HepG2 (cell line): ENCODE measurements around the gene TNNI2. TPM values are rescaled to one million over a fixed set of nuclear protein-coding genes. Genes with fewer than 3 reads are reported as not detected.
A peak's percentile ranks its signal among the peaks of the same experiment; 100 is the strongest.

ENCODE experiments used
- ATAC-seq: fragments of 200-7000 bp; cut with Tn5 transposase; 3 replicates; pipeline ENCODE4 v1.9.1; 2020; ENCODE audit warnings: mild to moderate bottlenecking, moderate library complexity
- BruUV-seq: library from RNA; stranded (reverse); fragments of 400-500 nt; replicated peaks from 2 replicates; lab custom pipeline; 2021; lab: Mats Ljungman, UMichigan
- CTCF ChIA-PET: fragments of 300-600 bp; formaldehyde crosslinking; extraction: SDS; loops from one replicate; lab custom pipeline; 2021; ENCODE audit warnings: low total read pairs, inconsistent platforms, low intra/inter-chr PET ratio; lab: Yijun Ruan, JAX
- POLR2A ChIA-PET: fragments of 350-600 bp; sonication (Branson Sonifier 250); formaldehyde crosslinking; loops from one replicate; lab custom pipeline; 2020; ENCODE audit warnings: antibody characterized with exemption, inconsistent platforms; lab: Yijun Ruan, JAX
- DNase-seq: peaks from one replicate; pipeline ENCODE4 v3.0.0-alpha.2; 2015; ENCODE audit warnings: low spot score
- FAIRE-seq: peaks from 3 replicates; lab custom pipeline; 2011; peaks lifted over from hg19 to GRCh38; lab: Jason Lieb, UNC
- H2AFZ ChIP-seq: one replicate; pipeline ENCODE4 v1.6.1; 2011; ENCODE audit warnings: low read length, inconsistent platforms
- H3K27ac ChIP-seq: fragments of 300-600 bp; 3 replicates; pipeline ENCODE4 v1.8.0; 2011; ENCODE audit warnings: mixed run types, mild to moderate bottlenecking, mixed read lengths, low read length, inconsistent platforms; ENCODE audit not compliant: insufficient read depth; ENCODE audit errors: extremely low read length
- H3K27me3 ChIP-seq, 2 experiments: fragments of 200-600 bp in 1 of 2; 2 replicates in 1 of 2; 3 replicates in 1 of 2; pipeline versions ENCODE4 v1.6.0 to v1.8.0; 2011; ENCODE audit warnings: low read length in 2 of 2, mild to moderate bottlenecking in 2 of 2, moderate library complexity in 2 of 2, inconsistent platforms in 1 of 2; ENCODE audit not compliant: insufficient read depth in 2 of 2, control insufficient read depth in 1 of 2
- H3K36me3 ChIP-seq, 2 experiments: fragments of 200-600 bp in 1 of 2; replicated peaks in 1 of 2; 2 replicates in 1 of 2; 3 replicates in 1 of 2; pipeline versions ENCODE4 v1.5.1 to v1.8.0; 2011; ENCODE audit warnings: low read length in 2 of 2, inconsistent platforms in 1 of 2; ENCODE audit not compliant: insufficient read depth in 2 of 2, control insufficient read depth in 1 of 2
- H3K4me1 ChIP-seq: 2 replicates; pipeline ENCODE4 v1.5.1; 2012; ENCODE audit warnings: low read length, inconsistent platforms; ENCODE audit not compliant: insufficient read depth
- H3K4me2 ChIP-seq: 2 replicates; pipeline ENCODE4 v1.6.0; 2011; ENCODE audit warnings: low read depth, low read length, inconsistent platforms
- H3K4me3 ChIP-seq, 3 experiments: fragments of 200-600 bp in 1 of 3; sonication (generic), shearing (Covaris generic) in 1 of 3; replicated peaks in 1 of 3; 2 replicates each; pipeline ENCODE4 v1.5.1; 2011 to 2016; ENCODE audit warnings: low read length in 3 of 3, inconsistent platforms in 2 of 3, low read depth in 2 of 3, mild to moderate bottlenecking in 2 of 3, control low read depth in 1 of 3, mixed read lengths in 1 of 3; ENCODE audit not compliant: insufficient read depth in 1 of 3
- H3K79me2 ChIP-seq: one replicate; pipeline ENCODE4 v1.6.1; 2011; ENCODE audit warnings: low read length, inconsistent platforms; ENCODE audit not compliant: insufficient read depth
- H3K9ac ChIP-seq: 2 replicates; pipeline ENCODE4 v1.6.0; 2011; ENCODE audit warnings: mild to moderate bottlenecking, low read depth, low read length, inconsistent platforms; ENCODE audit not compliant: insufficient read depth
- H3K9me3 ChIP-seq: 2 replicates; pipeline ENCODE4 v1.5.1; 2012; ENCODE audit warnings: mild to moderate bottlenecking, low read length
- H4K20me1 ChIP-seq: 2 replicates; pipeline ENCODE4 v1.6.0; 2011; ENCODE audit warnings: inconsistent platforms, mild to moderate bottlenecking, low read length, moderate library complexity; ENCODE audit not compliant: insufficient read depth
- CHD4 ChIP-seq: fragments of 200-600 bp; sonication (generic); IDR thresholded peaks from 2 replicates; pipeline ENCODE4 v1.7.0; 2017; ENCODE audit warnings: mild to moderate bottlenecking, low read length, borderline replicate concordance
- HNRNPL ChIP-seq: fragments of 200-400 bp; formaldehyde crosslinking; IDR thresholded peaks from 2 replicates; pipeline ENCODE4 v1.6.1; 2017; ENCODE audit warnings: mild to moderate bottlenecking, low read depth, low read length
- JUN ChIP-seq: sonication (generic); formaldehyde crosslinking; IDR thresholded peaks from 2 replicates; pipeline ENCODE4 v1.4.0; 2020; ENCODE audit warnings: mild to moderate bottlenecking, missing genetic modification reagents
- KDM3A ChIP-seq: IDR thresholded peaks from 2 replicates; pipeline ENCODE4 v1.6.1; 2018; ENCODE audit warnings: low read depth, missing compliant biosample characterization
- KLF12 ChIP-seq: sonication (generic); formaldehyde crosslinking; IDR thresholded peaks from 2 replicates; pipeline ENCODE4 v1.4.0; 2020; ENCODE audit warnings: missing genetic modification reagents, borderline replicate concordance
- KMT2B ChIP-seq: IDR thresholded peaks from 2 replicates; pipeline ENCODE4 v1.6.1; 2016; ENCODE audit warnings: missing genetic modification reagents, missing compliant biosample characterization
- MIXL1 ChIP-seq: IDR thresholded peaks from 2 replicates; pipeline ENCODE4 v1.6.1; 2016
- NAIF1 ChIP-seq: sonication (generic); formaldehyde crosslinking; IDR thresholded peaks from 2 replicates; pipeline ENCODE4 v1.5.0; 2020; ENCODE audit warnings: mild to moderate bottlenecking, missing genetic modification reagents, borderline replicate concordance
- NFE2L2 ChIP-seq: fragments of 150-350 bp; IDR thresholded peaks from 2 replicates; pipeline ENCODE4 v1.6.1; 2014; ENCODE audit warnings: low read length
- RAD21 ChIP-seq: fragments of 450-650 bp; formaldehyde crosslinking; IDR thresholded peaks from 2 replicates; pipeline ENCODE4 v1.5.0; 2020; ENCODE audit warnings: mild to moderate bottlenecking
- ZFP82 ChIP-seq: sonication (generic); formaldehyde crosslinking; IDR thresholded peaks from 2 replicates; pipeline ENCODE4 v1.5.1; 2020; ENCODE audit warnings: mild to moderate bottlenecking, missing genetic modification reagents, borderline replicate concordance
- ZIK1 ChIP-seq: sonication (generic); formaldehyde crosslinking; IDR thresholded peaks from 2 replicates; pipeline ENCODE4 v1.5.0; 2020; ENCODE audit warnings: mild to moderate bottlenecking, low read depth, missing genetic modification reagents, borderline replicate concordance
- ZNF101 ChIP-seq: sonication (generic); formaldehyde crosslinking; IDR thresholded peaks from 2 replicates; pipeline ENCODE4 v1.4.0; 2020; ENCODE audit warnings: mild to moderate bottlenecking, low read depth, missing genetic modification reagents, borderline replicate concordance
- ZNF274 ChIP-seq: sonication (generic); formaldehyde crosslinking; IDR thresholded peaks from 2 replicates; pipeline ENCODE4 v1.5.1; 2020; ENCODE audit warnings: mild to moderate bottlenecking, missing genetic modification reagents
- ZNF331 ChIP-seq: sonication (generic); formaldehyde crosslinking; IDR thresholded peaks from 2 replicates; pipeline ENCODE4 v1.4.0; 2020; ENCODE audit warnings: missing genetic modification reagents
- ZNF441 ChIP-seq: sonication (generic); formaldehyde crosslinking; IDR thresholded peaks from 2 replicates; pipeline ENCODE4 v1.7.0; 2021; ENCODE audit warnings: missing genetic modification reagents, borderline replicate concordance
- ZSCAN20 ChIP-seq: sonication (generic); formaldehyde crosslinking; IDR thresholded peaks from 2 replicates; pipeline ENCODE4 v1.4.0; 2020; ENCODE audit warnings: missing genetic modification reagents, mild to moderate bottlenecking, borderline replicate concordance
- WGBS: methylation state at CpG from one replicate; pipeline ENCODE4 v1.1.6; 2017; ENCODE audit warnings: low lambda C conversion rate; 5-methylcytosine and 5-hydroxymethylcytosine counted together
- in situ Hi-C: cut with HindIII; loops from 2 replicates; pipeline ENCODE4 v1.10.0; 2017; ENCODE audit warnings: low pct_unique_long_range_greater_than_20kb; ENCODE audit not compliant: extremely low pct_ligation_motif_present
- intact Hi-C: fragments of 100-400 bp; cut with micrococcal nuclease; formaldehyde crosslinking; loops from one replicate; pipeline ENCODE4 v1.10.0; 2022; ENCODE audit not compliant: unreplicated experiment
- polyA plus RNA-seq, 8 experiments: library from polyadenylated mRNA; depleted of rRNA in 3 of 8; stranded (reverse) in 7 of 8; unstranded in 1 of 8; fragments of >200 nt; fragmentation: Illumina TruSeq in 4 of 8; extraction: Trizol in 4 of 8; gene quantifications; 2 replicates each; pipeline versions ENCODE4 v1.2.1 to v1.2.3, GENCODE V29; 2011 to 2016; ENCODE audit warnings: low read depth in 4 of 8, missing spikeins in 1 of 8, mixed read lengths in 1 of 8; ENCODE audit not compliant: insufficient read depth in 1 of 8
- total RNA-seq, 5 experiments: library from RNA; depleted of rRNA; stranded (reverse); fragments of >200 nt; fragmentation: Illumina TruSeq; extraction: Trizol; gene quantifications; 2 replicates each; pipeline ENCODE4 v1.2.3, GENCODE V29; 2016; ENCODE audit warnings: low read depth in 1 of 5
- TF ChIP-seq, protein P1 (sequence below): IDR thresholded peaks from 2 replicates; pipeline ENCODE4 v1.6.1; 2018; ENCODE audit warnings: missing genetic modification reagents, mild to moderate bottlenecking, missing compliant biosample characterization
- TF ChIP-seq, protein P2 (sequence below): sonication (generic); formaldehyde crosslinking; IDR thresholded peaks from 2 replicates; pipeline ENCODE4 v1.5.0; 2020; ENCODE audit warnings: missing genetic modification reagents, mild to moderate bottlenecking, borderline replicate concordance
- TF ChIP-seq, protein P3 (sequence below): sonication (generic); formaldehyde crosslinking; IDR thresholded peaks from 2 replicates; pipeline ENCODE4 v1.8.0; 2022; ENCODE audit warnings: mild to moderate bottlenecking, missing genetic modification reagents; ENCODE audit not compliant: insufficient replicate concordance

Gene TNNI2
- total and polyA plus RNA-seq, 2 of the 13 experiments (the other 11 are each of a cell fraction or from before 2014, with no cell fraction given) = 7.2 to 12.0 TPM

DNA sequence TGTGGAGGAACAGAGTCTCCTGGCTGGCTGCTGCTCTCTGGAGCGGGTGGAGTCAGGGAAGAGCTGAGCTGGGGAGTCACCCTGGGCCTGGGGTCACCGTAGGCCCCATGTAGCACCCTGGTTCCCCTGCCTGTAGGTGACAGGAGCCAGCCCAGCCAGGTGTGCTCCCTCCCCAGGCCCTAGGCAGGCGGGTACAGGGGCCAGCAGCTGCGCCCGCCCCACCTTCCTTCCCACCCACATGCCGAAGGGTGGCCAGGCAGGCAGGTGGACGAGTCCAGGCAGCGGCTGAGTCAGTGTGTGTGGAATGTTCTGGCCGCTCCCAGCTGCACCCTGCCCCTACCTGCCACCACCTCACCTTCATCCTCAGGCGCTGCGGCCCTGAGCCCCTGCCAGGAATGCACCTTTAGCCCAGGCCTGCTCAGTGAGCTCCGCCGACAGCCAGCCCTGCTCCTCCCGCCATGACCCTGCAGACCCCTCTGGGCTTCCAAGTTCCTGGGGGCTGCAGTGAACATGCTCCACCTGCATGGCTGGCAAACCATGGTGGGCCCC is 4.6 kb upstream of the TNNI2 start (continued):
- TF ChIP-seq KMT2B (CRISPR knock-in tag) (0 out of 2 replicates have a peak, but pooled peaks have one; percentile 30), ZSCAN20 (CRISPR knock-in tag) (no peak), KLF12 (peak; percentile 68; the same call in 1 of the 2 replicates), CHD4 (no peak), JUN (CRISPR knock-in tag) (no peak; the same call in 1 of the 2 replicates), ZNF274 (peak; percentile 87)
- TF ChIP-seq, protein P1, sequence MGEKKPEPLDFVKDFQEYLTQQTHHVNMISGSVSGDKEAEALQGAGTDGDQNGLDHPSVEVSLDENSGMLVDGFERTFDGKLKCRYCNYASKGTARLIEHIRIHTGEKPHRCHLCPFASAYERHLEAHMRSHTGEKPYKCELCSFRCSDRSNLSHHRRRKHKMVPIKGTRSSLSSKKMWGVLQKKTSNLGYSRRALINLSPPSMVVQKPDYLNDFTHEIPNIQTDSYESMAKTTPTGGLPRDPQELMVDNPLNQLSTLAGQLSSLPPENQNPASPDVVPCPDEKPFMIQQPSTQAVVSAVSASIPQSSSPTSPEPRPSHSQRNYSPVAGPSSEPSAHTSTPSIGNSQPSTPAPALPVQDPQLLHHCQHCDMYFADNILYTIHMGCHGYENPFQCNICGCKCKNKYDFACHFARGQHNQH (CRISPR knock-in tag) = no peak
- TF ChIP-seq, protein P2, sequence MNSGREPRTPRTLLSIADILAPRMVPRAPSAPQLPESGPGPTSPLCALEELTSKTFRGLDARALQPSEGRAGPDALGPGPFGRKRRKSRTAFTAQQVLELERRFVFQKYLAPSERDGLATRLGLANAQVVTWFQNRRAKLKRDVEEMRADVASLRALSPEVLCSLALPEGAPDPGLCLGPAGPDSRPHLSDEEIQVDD = no peak

DNA sequence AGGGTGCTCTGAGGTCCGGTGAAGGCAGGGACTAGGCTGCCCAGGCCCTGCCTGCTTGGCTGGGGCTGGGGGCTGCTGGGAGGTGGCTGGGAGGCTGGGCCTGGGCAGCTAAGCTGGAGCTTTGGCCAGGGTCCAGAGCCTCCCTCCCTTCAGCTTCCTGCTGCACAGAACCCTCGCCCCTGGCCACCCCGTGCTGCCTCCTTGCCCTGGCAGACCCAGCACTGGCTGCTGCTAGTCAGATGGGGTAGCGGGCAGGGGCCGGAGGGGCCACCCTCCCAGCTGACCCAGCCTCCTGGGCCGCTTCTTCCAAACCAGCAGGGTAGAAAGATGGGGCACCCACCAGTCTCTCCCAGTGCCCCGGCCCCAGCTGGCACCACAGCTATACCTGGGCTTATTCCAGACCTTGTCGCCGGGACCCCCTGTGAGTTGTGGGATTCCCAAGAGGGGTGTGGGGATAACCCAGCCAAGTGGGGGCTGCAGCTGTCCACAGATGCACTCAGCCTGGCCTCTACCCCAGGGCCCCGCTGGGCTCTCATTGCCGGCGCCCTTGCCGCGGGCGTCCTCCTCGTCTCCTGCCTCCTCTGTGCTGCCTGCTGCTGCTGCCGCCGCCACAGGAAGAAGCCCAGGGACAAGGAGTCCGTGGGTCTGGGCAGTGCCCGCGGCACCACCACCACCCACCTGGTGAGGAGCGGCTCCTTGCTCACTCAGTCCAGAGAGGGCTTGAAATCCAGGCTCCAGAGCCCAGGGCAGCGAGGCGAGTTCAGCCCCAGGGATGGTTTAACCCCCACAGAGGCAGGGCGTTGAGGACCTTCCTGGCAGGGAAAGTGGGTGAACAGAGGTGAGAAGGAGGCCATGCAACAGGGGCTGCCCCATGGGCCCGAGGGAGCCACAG is 3.8 kb upstream of the TNNI2 start, which contains the start of gene SYT8:
Gene SYT8 (plus strand): TSS at position 212 of the 892 bp plus-strand sequence. CDS start 116 bp downstream, at position 328.
- ATAC-seq (no peak), DNase-seq (no peak), FAIRE-seq (no peak)
- Histone ChIP-seq H3K79me2 (no peaks in the 10 kb centered on the region), H3K4me2 (peak within 1 kb of the TSS; percentile 60), H4K20me1 (no peaks in the 10 kb centered on the region), H3K9me3 (no peaks in the 10 kb centered on the region), H3K27ac (no peak within 1 kb of the TSS), H3K9ac (no peak within 1 kb of the TSS), H3K36me3 (no peaks in the 10 kb centered on the region), H3K4me1 (peaks cover 68% of the 10 kb centered on the region), H2AFZ (no peak within 1 kb of the TSS), H3K27me3 (peaks cover 9 to 14% of the 10 kb centered on the region in 2 experiments; a peak in 4 of 5 replicates), H3K4me3 (peak within 1 kb of the TSS in 1 of 3 experiments; percentile 32; a peak in 1 of 6 replicates)
- in situ Hi-C loops = loop anchor here (5.0 kb wide), 2 partner anchors 138 to 178 kb away; partner anchors contain the start of gene KRTAP5-6
- 64% methylated on average over 4 of the region's 26 CpGs for WGBS
- ChIA-PET CTCF (interaction anchor here (1.6 kb wide), 1 partner anchor 141 kb away, joined by 8 read pairs; no protein-coding TSS in a partner anchor), POLR2A (interaction anchor here (0.9 to 1.1 kb wide), 2 partner anchors 153 to 184 kb away, joined by 3 to 5 read pairs; no protein-coding TSS in a partner anchor)
- intact Hi-C loops = loop anchor here (2.0 to 5.0 kb wide), 3 partner anchors 72 to 316 kb away; partner anchors contain the start of gene CTSD
- BruUV-seq = no TSS peak
- no peak for TF ChIP-seq NFE2L2
- TF ChIP-seq, protein P3, sequence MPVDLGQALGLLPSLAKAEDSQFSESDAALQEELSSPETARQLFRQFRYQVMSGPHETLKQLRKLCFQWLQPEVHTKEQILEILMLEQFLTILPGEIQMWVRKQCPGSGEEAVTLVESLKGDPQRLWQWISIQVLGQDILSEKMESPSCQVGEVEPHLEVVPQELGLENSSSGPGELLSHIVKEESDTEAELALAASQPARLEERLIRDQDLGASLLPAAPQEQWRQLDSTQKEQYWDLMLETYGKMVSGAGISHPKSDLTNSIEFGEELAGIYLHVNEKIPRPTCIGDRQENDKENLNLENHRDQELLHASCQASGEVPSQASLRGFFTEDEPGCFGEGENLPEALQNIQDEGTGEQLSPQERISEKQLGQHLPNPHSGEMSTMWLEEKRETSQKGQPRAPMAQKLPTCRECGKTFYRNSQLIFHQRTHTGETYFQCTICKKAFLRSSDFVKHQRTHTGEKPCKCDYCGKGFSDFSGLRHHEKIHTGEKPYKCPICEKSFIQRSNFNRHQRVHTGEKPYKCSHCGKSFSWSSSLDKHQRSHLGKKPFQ (CRISPR knock-in tag) = no peak
- TF ChIP-seq MIXL1 = no peak
- TF ChIP-seq KDM3A = no peak
- TF ChIP-seq ZNF441 = no peak
- peak; percentile 50; the same call in 1 of the 2 replicates for TF ChIP-seq HNRNPL
- TF ChIP-seq NAIF1 (CRISPR knock-in tag) = no peak
- no peak for TF ChIP-seq ZNF101 (CRISPR knock-in tag)
- TF ChIP-seq RAD21 (CRISPR knock-in tag) = no peak
- no peak for TF ChIP-seq ZFP82 (CRISPR knock-in tag)
- TF ChIP-seq ZIK1 (CRISPR knock-in tag) = no peak
- no peak for TF ChIP-seq ZNF331 (CRISPR knock-in tag)
